ENCODE results near the gene ITPR1.

GRCh38 chr3:4731543-4732111 lies 238.5 kb downstream of the ITPR1 start:
- TF ChIP-seq HNF4G (IDR thresholded peaks at IDR 0.05) (no peak), CTCF (IDR thresholded peaks at IDR 0.05; ENCODE audit: low read depth, low read length, missing input control) (no peak), ZBTB33 (IDR thresholded peaks at IDR 0.05) (no peak), RXRA (IDR thresholded peaks at IDR 0.05) (no peak), YY1 (IDR thresholded peaks at IDR 0.05) (no peak)
